ENCODE results near the gene FJX1. TPM values are rescaled to one million over a fixed set of nuclear protein-coding genes. Genes with fewer than 3 reads are reported as not detected.
"Not testable (repeated sequence)": the region's sequence is repeated elsewhere in the genome, so short reads cannot be mapped to it uniquely, and the experiment has no call there.

Gene FJX1
- total RNA-seq, 1 donor from 2014 or later = 36.1 TPM

DNA sequence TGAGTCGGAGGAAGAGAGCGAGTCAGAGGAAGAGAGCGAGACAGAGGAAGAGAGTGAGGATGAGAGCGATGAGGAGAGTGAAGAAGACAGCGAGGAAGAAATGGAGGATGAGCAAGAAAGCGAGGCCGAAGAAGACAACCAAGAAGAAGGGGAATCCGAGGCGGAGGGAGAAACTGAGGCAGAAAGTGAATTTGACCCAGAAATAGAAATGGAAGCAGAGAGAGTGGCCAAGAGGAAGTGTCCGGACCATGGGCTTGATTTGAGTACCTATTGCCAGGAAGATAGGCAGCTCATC, 45.1 kb downstream of the FJX1 start:
- no peak for DNase-seq (ENCODE audit: low read depth)
- TF ChIP-seq, protein P1, sequence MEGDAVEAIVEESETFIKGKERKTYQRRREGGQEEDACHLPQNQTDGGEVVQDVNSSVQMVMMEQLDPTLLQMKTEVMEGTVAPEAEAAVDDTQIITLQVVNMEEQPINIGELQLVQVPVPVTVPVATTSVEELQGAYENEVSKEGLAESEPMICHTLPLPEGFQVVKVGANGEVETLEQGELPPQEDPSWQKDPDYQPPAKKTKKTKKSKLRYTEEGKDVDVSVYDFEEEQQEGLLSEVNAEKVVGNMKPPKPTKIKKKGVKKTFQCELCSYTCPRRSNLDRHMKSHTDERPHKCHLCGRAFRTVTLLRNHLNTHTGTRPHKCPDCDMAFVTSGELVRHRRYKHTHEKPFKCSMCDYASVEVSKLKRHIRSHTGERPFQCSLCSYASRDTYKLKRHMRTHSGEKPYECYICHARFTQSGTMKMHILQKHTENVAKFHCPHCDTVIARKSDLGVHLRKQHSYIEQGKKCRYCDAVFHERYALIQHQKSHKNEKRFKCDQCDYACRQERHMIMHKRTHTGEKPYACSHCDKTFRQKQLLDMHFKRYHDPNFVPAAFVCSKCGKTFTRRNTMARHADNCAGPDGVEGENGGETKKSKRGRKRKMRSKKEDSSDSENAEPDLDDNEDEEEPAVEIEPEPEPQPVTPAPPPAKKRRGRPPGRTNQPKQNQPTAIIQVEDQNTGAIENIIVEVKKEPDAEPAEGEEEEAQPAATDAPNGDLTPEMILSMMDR (IDR thresholded peaks at IDR 0.05; ENCODE audit: insufficient read depth, low read length, poor library complexity, severe bottlenecking) = no peak
- Histone ChIP-seq H3K27me3 (ENCODE audit: control insufficient read depth, insufficient read depth, low read length) (no peaks in the 10 kb centered on the region), H3K4me3 (ENCODE audit: low read depth, low read length) (peak overlapping the region; percentile 69), H3K36me3 (ENCODE audit: control insufficient read depth, insufficient read depth, low read length) (no peaks in the 10 kb centered on the region)

DNA sequence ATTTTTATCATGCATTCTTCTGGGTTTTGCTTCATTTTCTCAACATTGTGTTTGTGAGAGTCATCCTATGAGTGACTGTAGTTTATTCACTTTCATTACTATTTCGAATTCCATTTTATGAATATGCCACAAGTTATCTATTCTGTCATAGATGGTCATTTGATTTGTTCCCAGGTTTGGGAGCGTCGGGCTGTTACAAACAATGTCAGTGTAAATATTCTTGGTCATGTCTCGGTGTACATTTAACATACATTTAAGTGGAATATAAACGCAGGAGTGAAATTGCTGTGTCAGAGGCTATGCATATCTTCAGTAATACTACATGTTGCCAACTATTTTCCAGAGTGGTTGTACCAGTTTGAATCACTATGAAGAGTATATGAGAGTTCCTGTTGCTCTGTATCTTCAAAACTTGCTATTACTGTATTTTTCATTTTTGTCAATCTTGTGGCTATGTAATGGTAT, 46.7 kb downstream of the FJX1 start:
- Histone ChIP-seq H3K36me3 (ENCODE audit: control insufficient read depth, insufficient read depth, low read length) (no peaks in the 10 kb centered on the region), H3K27me3 (ENCODE audit: control insufficient read depth, insufficient read depth, low read length) (no peaks in the 10 kb centered on the region), H3K4me3 (ENCODE audit: low read depth, low read length) (no peak overlapping the region)
- DNase-seq (ENCODE audit: low read depth) = no peak
- TF ChIP-seq, protein P1 (IDR thresholded peaks at IDR 0.05; ENCODE audit: insufficient read depth, low read length, poor library complexity, severe bottlenecking) = no peak

DNA sequence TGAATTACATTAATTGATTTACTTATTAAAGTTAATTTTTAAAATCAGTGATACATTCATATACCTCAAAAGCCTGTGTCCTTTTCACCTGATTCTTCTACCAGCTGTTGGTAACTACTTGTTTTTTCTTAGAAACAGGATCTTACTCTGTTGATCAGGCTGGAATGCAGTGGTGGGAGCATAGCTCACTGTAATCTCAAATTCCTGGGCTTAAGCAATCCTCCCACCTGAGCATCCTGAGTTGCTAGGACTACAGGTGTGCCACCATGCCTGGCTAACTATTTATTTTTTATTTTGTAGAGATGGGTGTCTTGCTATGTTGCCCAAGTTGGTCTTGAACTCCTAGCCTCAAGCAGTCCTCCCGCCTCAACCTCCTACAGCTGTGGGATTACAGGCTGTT, 49.0 kb downstream of the FJX1 start:
- H3K27me3 ChIP-seq (ENCODE audit: control insufficient read depth, insufficient read depth, low read length) = no peaks in the 10 kb centered on the region
- H3K36me3 ChIP-seq (ENCODE audit: control insufficient read depth, insufficient read depth, low read length) = no peaks in the 10 kb centered on the region
- no peak overlapping the region for H3K4me3 ChIP-seq (ENCODE audit: low read depth, low read length)
- TF ChIP-seq, protein P1 (IDR thresholded peaks at IDR 0.05; ENCODE audit: insufficient read depth, low read length, poor library complexity, severe bottlenecking) = no peak
- no peak for DNase-seq (ENCODE audit: low read depth)

DNA sequence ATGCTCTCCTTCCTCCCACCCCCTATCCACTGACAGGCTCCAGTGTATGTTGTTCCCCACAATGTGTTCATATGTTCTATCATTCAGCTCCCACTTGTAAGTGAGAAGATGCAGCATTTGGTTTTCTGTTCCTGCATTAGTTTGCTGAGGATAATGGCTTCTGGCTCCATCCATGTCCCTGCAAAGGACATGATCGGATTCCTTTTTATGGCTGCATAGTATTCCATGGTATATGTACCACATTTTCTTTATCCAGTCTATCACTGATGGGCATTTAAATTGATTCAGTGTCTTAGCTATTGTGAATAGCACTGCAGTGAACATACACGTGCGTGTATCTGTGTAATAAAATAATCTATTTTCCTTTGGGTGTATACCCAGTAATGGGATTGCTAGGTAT, 50.1 kb downstream of the FJX1 start:
- not testable (repeated sequence) for H3K4me3 ChIP-seq (ENCODE audit: low read depth, low read length); H3K36me3 ChIP-seq (ENCODE audit: control insufficient read depth, insufficient read depth, low read length); DNase-seq (ENCODE audit: low read depth); H3K27me3 ChIP-seq (ENCODE audit: control insufficient read depth, insufficient read depth, low read length)

Other genes with a start within 250 kb of the FJX1 start
- not detected in 2 replicates for gene SLC1A2, start 198.9 kb upstream of the FJX1 start, total RNA-seq
- gene PAMR1, start 92.8 kb upstream of the FJX1 start, total RNA-seq = 0.75 and 0.84 TPM in 2 replicates
- 40.9 and 56.7 TPM in 2 replicates for gene TRIM44, start 44.3 kb downstream of the FJX1 start, total RNA-seq

All from kidney epithelial cell (primary cell).